Thyroid gland (tissue), 4 donors: ENCODE results near the gene MRPL2. TPM values are rescaled to one million over a fixed set of nuclear protein-coding genes. Genes with fewer than 3 reads are reported as not detected.
"Not testable (repeated sequence)": the region's sequence is repeated elsewhere in the genome, so short reads cannot be mapped to it uniquely, and the experiment has no call there.

Source experiments
- DNase-seq, 2 donors: peaks; one replicate each; pipeline ENCODE4 v3.0.0-alpha.2; 2019
- H3K27ac ChIP-seq, 3 donors: fragments of 200-600 bp; sonication (generic); 1 replicate in 2 of 3; 2 replicates in 1 of 3; pipeline ENCODE4 v1.5.1; 2016 to 2019; ENCODE audit warnings: mild to moderate bottlenecking in 1 of 3, moderate library complexity in 1 of 3
- H3K27me3 ChIP-seq: fragments of 200-600 bp; sonication (generic); one replicate; pipeline ENCODE4 v1.5.1; 2019
- H3K36me3 ChIP-seq, 2 donors: fragments of 200-600 bp; sonication (generic); one replicate each; pipeline ENCODE4 v1.5.1; 2016 to 2019
- H3K4me1 ChIP-seq, 2 donors: fragments of 200-600 bp; sonication (generic); one replicate each; pipeline ENCODE4 v1.5.1; 2017 to 2019
- H3K4me3 ChIP-seq, 3 donors: fragments of 200-600 bp; sonication (generic); replicated peaks in 1 of 3; 1 replicate in 2 of 3; 2 replicates in 1 of 3; pipeline ENCODE4 v1.5.1; 2016; ENCODE audit warnings: mild to moderate bottlenecking in 1 of 3
- H3K9me3 ChIP-seq: fragments of 200-600 bp; sonication (generic); one replicate; pipeline ENCODE4 v1.5.1; 2017
- POLR2A ChIP-seq, 2 donors: fragments of 450-650 bp; IDR thresholded peaks; one replicate each; pipeline ENCODE4 v1.6.1; 2017; ENCODE audit warnings: antibody characterized with exemption in 2 of 2, mild to moderate bottlenecking in 2 of 2, moderate library complexity in 1 of 2
- WGBS, 2 donors: methylation state at CpG; one replicate each; pipeline ENCODE4 v1.1.5; 2017; 5-methylcytosine and 5-hydroxymethylcytosine counted together
- intact Hi-C: fragments of 100-400 bp; cut with DNase I; formaldehyde crosslinking; loops from one replicate; pipeline ENCODE4 v1.15.1; 2023
- total RNA-seq, 4 donors: library from RNA; depleted of rRNA; stranded (reverse); fragments of >200 nt; gene quantifications; one replicate each; pipeline ENCODE4 v1.2.3, GENCODE V29; 2016
- TF ChIP-seq, protein P1 (sequence below), 6 experiments: fragments of 200-600 bp in 3 of 6; fragments of 450-650 bp in 3 of 6; sonication (generic) in 3 of 6; IDR thresholded peaks; one replicate each; pipeline ENCODE4 v1.5.1; 2016 to 2019; ENCODE audit warnings: antibody characterized with exemption in 6 of 6, mild to moderate bottlenecking in 2 of 6, inconsistent platforms in 1 of 6, moderate library complexity in 1 of 6

MRPL2 gene
- total RNA-seq, 4 donors from 2014 or later: 12.9 to 31.9 (median 17.7) TPM

- Histone ChIP-seq H3K36me3 (no peaks in the 10 kb centered on the region), H3K27ac (no peak overlapping the region), H3K9me3 (no peaks in the 10 kb centered on the region), H3K27me3 (no peaks in the 10 kb centered on the region), H3K4me3 (no peak overlapping the region), H3K4me1 (peaks cover 0 to under 1% of the 10 kb centered on the region in 2 donors)
- DNase-seq: no peak
- TF ChIP-seq, protein P1, sequence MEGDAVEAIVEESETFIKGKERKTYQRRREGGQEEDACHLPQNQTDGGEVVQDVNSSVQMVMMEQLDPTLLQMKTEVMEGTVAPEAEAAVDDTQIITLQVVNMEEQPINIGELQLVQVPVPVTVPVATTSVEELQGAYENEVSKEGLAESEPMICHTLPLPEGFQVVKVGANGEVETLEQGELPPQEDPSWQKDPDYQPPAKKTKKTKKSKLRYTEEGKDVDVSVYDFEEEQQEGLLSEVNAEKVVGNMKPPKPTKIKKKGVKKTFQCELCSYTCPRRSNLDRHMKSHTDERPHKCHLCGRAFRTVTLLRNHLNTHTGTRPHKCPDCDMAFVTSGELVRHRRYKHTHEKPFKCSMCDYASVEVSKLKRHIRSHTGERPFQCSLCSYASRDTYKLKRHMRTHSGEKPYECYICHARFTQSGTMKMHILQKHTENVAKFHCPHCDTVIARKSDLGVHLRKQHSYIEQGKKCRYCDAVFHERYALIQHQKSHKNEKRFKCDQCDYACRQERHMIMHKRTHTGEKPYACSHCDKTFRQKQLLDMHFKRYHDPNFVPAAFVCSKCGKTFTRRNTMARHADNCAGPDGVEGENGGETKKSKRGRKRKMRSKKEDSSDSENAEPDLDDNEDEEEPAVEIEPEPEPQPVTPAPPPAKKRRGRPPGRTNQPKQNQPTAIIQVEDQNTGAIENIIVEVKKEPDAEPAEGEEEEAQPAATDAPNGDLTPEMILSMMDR (IDR thresholded peaks at IDR 0.05): no peak
- TF ChIP-seq POLR2A (IDR thresholded peaks at IDR 0.05): no peak
- intact Hi-C loops: no loop called here
- WGBS, 2 donors: 80 to 87% methylated on average over 13 of the region's 13 CpGs
These were observed 23.8 kb upstream of the MRPL2 start for GRCh38 chr6:43082806-43083655.

DNA sequence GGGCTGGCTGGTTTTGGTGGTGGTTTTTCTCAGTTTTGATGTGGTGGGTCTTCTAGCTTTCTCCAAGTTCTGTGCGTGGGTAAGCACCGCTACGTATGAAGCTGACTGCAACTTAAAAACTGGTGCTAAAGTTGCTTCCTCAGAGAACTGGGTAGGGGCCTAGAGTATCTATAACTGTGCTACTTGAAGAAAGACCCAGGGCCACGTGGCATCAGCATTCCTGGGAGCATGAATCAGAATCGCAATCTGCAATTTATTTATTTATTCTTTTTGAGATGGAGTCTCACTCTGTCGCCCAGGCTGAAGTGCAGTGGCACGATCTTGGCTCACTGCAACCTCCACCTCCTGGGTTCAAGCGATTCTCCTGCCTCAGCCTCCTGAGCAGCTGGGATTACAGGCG is 22.7 kb upstream of the MRPL2 start:
- H3K4me1 ChIP-seq, H3K27ac ChIP-seq, DNase-seq, H3K4me3 ChIP-seq, intact Hi-C loops, H3K27me3 ChIP-seq, H3K36me3 ChIP-seq, H3K9me3 ChIP-seq: not testable (repeated sequence)
- 91 to 93% methylated on average over 9 of the region's 9 CpGs for WGBS, 2 donors

GRCh38 chr6:43081043-43081442 is 21.8 kb upstream of the MRPL2 start:
- no peaks in the 10 kb centered on the region for H3K36me3 ChIP-seq
- no peak for DNase-seq
- H3K27me3 ChIP-seq: no peaks in the 10 kb centered on the region
- no peak overlapping the region for H3K27ac ChIP-seq
- no peak overlapping the region for H3K4me3 ChIP-seq
- TF ChIP-seq, protein P1 (IDR thresholded peaks at IDR 0.05): no peak
- TF ChIP-seq POLR2A (IDR thresholded peaks at IDR 0.05): no peak
- WGBS, 2 donors: 96% methylated on average over 4 of the region's 4 CpGs
- peaks cover 9 to 11% of the 10 kb centered on the region in 2 donors for H3K4me1 ChIP-seq
- intact Hi-C loops: no loop called here
- H3K9me3 ChIP-seq: no peaks in the 10 kb centered on the region

DNA sequence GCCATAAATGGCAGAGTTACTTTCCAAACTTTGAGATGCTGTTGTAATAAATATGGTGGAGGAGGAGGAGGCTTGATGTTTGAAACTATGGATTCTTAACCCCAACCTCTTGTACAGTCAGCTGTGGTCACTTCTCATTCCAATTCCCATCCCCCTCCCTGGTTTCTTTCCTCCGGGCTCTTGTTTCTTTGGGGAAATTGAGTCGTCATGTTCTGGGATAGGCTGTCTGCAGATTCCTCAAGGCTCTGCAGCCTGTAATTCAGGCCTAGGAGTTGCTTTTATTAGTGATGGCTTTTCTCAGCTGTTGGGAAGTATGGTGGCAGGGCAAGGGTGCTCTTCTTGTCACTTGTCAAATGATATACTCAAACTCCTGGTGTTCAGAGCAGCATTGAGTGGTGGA is 19.5 kb upstream of the MRPL2 start:
- H3K27me3 ChIP-seq: no peaks in the 10 kb centered on the region
- H3K4me1 ChIP-seq: peaks cover 11 to 13% of the 10 kb centered on the region in 2 donors
- H3K9me3 ChIP-seq: no peaks in the 10 kb centered on the region
- TF ChIP-seq, protein P1 (IDR thresholded peaks at IDR 0.05): no peak
- TF ChIP-seq POLR2A (IDR thresholded peaks at IDR 0.05): no peak
- H3K36me3 ChIP-seq: peaks cover 0 to under 1% of the 10 kb centered on the region in 2 donors
- H3K4me3 ChIP-seq: no peak overlapping the region
- WGBS, 2 donors: 81 to 92% methylated on average over 2 of the region's 2 CpGs
- no peak overlapping the region for H3K27ac ChIP-seq
- intact Hi-C loops: no loop called here
- DNase-seq: no peak

DNA sequence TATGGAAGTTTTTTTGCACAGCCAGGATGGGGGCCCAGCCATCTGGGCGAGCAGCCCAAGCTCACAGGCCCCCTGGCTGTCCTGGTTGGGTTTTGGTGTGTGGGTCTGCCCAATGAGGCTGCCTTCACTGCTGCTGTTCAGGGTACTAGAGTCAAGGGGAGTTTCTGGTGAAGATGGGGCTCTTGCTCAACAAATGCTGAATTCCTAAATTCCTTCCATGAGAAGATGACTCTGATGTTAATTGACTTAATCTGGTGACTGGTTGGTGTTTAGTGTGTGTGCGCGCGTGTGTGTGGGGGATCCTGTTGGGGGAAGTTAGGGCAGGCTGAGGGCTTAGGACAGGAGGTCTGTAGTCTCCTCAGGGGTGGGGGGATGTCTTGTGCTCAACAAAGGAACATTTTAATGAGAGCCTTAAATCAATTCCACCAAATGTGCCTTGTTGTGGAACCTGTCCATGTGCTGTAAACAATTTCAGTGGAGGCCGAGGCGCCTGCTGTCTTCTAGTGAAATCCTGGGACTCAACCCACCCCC is 18.8 kb upstream of the MRPL2 start:
- H3K4me3 ChIP-seq: no peak overlapping the region
- DNase-seq: no peak
- 90 to 94% methylated on average over 5 to 6 of the region's 6 CpGs for WGBS, 2 donors
- H3K4me1 ChIP-seq: peaks cover 11 to 13% of the 10 kb centered on the region in 2 donors
- intact Hi-C loops: no loop called here
- H3K9me3 ChIP-seq: no peaks in the 10 kb centered on the region
- H3K36me3 ChIP-seq: peaks cover 0 to 5% of the 10 kb centered on the region in 2 donors
- TF ChIP-seq, protein P1 (IDR thresholded peaks at IDR 0.05): no peak
- TF ChIP-seq POLR2A (IDR thresholded peaks at IDR 0.05): no peak
- H3K27me3 ChIP-seq: no peaks in the 10 kb centered on the region
- no peak overlapping the region for H3K27ac ChIP-seq
